ENCODE measurements around the gene DEPP1. TPM values are rescaled to one million over a fixed set of nuclear protein-coding genes. Genes with fewer than 3 reads are reported as not detected.
A peak's percentile ranks its signal among the peaks of the same experiment; 100 is the strongest.

DEPP1 gene
- total and polyA plus RNA-seq, 2 of the 13 experiments (the other 11 are each of a cell fraction or from before 2014, with no cell fraction given) = 14.8 to 270 TPM

GRCh38 chr10:44935201-44935965, 43.2 kb downstream of the DEPP1 start (continued):
- peak; percentile 92 for TF ChIP-seq HIC2 (CRISPR knock-in tag; IDR thresholded peaks at IDR 0.05; ENCODE audit: low read depth)
- TF ChIP-seq XRCC5 (optimal IDR thresholded peaks at IDR 0.05; ENCODE audit: low read length) = peak; percentile 69
- TF ChIP-seq ZNF746 (CRISPR knock-in tag; IDR thresholded peaks at IDR 0.05) = peak; percentile 75
- TF ChIP-seq SMAD1 (CRISPR knock-in tag; IDR thresholded peaks at IDR 0.05; ENCODE audit: borderline replicate concordance, low read depth) = no peak
- peak; percentile 95 for TF ChIP-seq NFKB2 (CRISPR knock-in tag; IDR thresholded peaks at IDR 0.05; ENCODE audit: borderline replicate concordance)
- TF ChIP-seq ZNF770 (CRISPR knock-in tag; IDR thresholded peaks at IDR 0.05) = peak; percentile 71
- peak in 1 of 2 experiments; percentile 8; a peak in 1 of 4 replicates for TF ChIP-seq NR2F1 (CRISPR knock-in tag; IDR thresholded peaks at IDR 0.05)
- peak; percentile 92 for TF ChIP-seq HES4 (CRISPR knock-in tag; IDR thresholded peaks at IDR 0.05; ENCODE audit: borderline replicate concordance)
- no peak for TF ChIP-seq HNRNPLL (IDR thresholded peaks at IDR 0.05; ENCODE audit: low read depth, low read length, poor library complexity, severe bottlenecking)
- TF ChIP-seq ZNF138 (CRISPR knock-in tag; IDR thresholded peaks at IDR 0.05; ENCODE audit: low read depth) = 0 out of 2 replicates have a peak, but pooled peaks have one; percentile 70
- TF ChIP-seq ZZZ3 (CRISPR knock-in tag; IDR thresholded peaks at IDR 0.05; ENCODE audit: borderline replicate concordance) = peak; percentile 38; the same call in 1 of the 2 replicates
- TF ChIP-seq RNF2 (conservative IDR thresholded peaks at IDR 0.05; ENCODE audit: low read depth) = peak; percentile 89
- 0 out of 2 replicates have a peak, but pooled peaks have one; percentile 70 for TF ChIP-seq NR0B2 (CRISPR knock-in tag; IDR thresholded peaks at IDR 0.05)
- TF ChIP-seq IKZF1 (IDR thresholded peaks at IDR 0.05) = no peak
- no peak for TF ChIP-seq ZNF260 (CRISPR knock-in tag; IDR thresholded peaks at IDR 0.05; ENCODE audit: borderline replicate concordance, low read depth)
- peak; percentile 80; the same call in 1 of the 2 replicates for TF ChIP-seq NKX3-1 (CRISPR knock-in tag; IDR thresholded peaks at IDR 0.05)
- TF ChIP-seq ZNF562 (CRISPR knock-in tag; IDR thresholded peaks at IDR 0.05; ENCODE audit: borderline replicate concordance) = 0 out of 2 replicates have a peak, but pooled peaks have one; percentile 48
- peak; percentile 80; the same call in 1 of the 2 replicates for TF ChIP-seq YEATS2 (CRISPR knock-in tag; IDR thresholded peaks at IDR 0.05; ENCODE audit: borderline replicate concordance)
- no peak for TF ChIP-seq STAT5B (CRISPR knock-in tag; IDR thresholded peaks at IDR 0.05)
- TF ChIP-seq ZNF782 (CRISPR knock-in tag; IDR thresholded peaks at IDR 0.05; ENCODE audit: borderline replicate concordance) = no peak
- no peak for TF ChIP-seq SYNCRIP (IDR thresholded peaks at IDR 0.05; ENCODE audit: insufficient read depth, low read depth, low read length)
- TF ChIP-seq ZFYVE20 (CRISPR knock-in tag; IDR thresholded peaks at IDR 0.05; ENCODE audit: borderline replicate concordance, low read depth) = no peak
- TF ChIP-seq MAFF (IDR thresholded peaks at IDR 0.05; ENCODE audit: low read depth, low read length) = no peak
- TF ChIP-seq TFDP2 (CRISPR knock-in tag; IDR thresholded peaks at IDR 0.05) = peak; percentile 87
